ENCODE measurements around the gene CDKL2. TPM values are rescaled to one million over a fixed set of nuclear protein-coding genes. Genes with fewer than 3 reads are reported as not detected.

The CDKL2 gene
- total RNA-seq, 2 donors from 2014 or later = 0.37 to 1.3 TPM

DNA sequence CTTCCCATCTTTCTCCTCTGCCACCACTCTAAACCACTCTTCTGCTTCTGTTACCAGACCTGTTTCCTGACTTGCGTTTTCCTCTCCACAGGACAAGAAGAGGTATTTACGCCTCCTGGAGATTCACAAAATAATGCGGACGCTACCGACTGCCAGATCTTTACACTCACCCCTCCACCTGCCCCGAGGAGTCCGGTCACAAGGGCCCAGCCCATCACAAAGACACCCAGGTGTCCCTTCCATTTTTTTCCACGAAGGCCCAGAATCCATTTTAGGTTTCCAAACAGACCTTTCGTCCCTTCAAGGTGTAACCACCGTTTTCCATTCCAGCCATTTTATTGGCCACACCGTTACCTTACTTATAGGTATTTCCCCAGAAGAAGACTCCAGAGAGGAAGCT lies 66.3 kb downstream of the CDKL2 start:
- Mint-ChIP-seq H3K4me1 (peaks cover 4% of the 10 kb centered on the region), H3K4me3 (no peak overlapping the region), H3K9me3 (peaks cover 16% of the 10 kb centered on the region), H3K27me3 (ENCODE audit: insufficient read depth) (no peaks in the 10 kb centered on the region), H3K36me3 (ENCODE audit: low read depth) (no peaks in the 10 kb centered on the region), H3K27ac (no peak overlapping the region)
- Histone ChIP-seq H3K36me3 (ENCODE audit: control insufficient read depth, insufficient read depth, low read length) (no peaks in the 10 kb centered on the region), H3K4me3 (ENCODE audit: low read length) (no peak overlapping the region), H3K27me3 (ENCODE audit: control insufficient read depth, insufficient read depth, low read length, poor library complexity, severe bottlenecking) (no peaks in the 10 kb centered on the region), H3K27ac (ENCODE audit: low read depth, low read length) (no peak overlapping the region), H3K9me3 (ENCODE audit: control insufficient read depth, low read length) (peaks cover 13% of the 10 kb centered on the region), H3K9ac (ENCODE audit: extremely low read depth, low read length, poor library complexity, severe bottlenecking) (no peak overlapping the region), H3K4me1 (ENCODE audit: control insufficient read depth, insufficient read depth, low read length) (no peaks in the 10 kb centered on the region)
- TF ChIP-seq, protein P1, sequence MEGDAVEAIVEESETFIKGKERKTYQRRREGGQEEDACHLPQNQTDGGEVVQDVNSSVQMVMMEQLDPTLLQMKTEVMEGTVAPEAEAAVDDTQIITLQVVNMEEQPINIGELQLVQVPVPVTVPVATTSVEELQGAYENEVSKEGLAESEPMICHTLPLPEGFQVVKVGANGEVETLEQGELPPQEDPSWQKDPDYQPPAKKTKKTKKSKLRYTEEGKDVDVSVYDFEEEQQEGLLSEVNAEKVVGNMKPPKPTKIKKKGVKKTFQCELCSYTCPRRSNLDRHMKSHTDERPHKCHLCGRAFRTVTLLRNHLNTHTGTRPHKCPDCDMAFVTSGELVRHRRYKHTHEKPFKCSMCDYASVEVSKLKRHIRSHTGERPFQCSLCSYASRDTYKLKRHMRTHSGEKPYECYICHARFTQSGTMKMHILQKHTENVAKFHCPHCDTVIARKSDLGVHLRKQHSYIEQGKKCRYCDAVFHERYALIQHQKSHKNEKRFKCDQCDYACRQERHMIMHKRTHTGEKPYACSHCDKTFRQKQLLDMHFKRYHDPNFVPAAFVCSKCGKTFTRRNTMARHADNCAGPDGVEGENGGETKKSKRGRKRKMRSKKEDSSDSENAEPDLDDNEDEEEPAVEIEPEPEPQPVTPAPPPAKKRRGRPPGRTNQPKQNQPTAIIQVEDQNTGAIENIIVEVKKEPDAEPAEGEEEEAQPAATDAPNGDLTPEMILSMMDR (conservative IDR thresholded peaks at IDR 0.05) = no peak
- no peak for DNase-seq
- 88 to 94% methylated on average over 7 to 11 of the region's 11 CpGs for WGBS, 2 experiments (ENCODE audit: insufficient coverage in 1 of 2, insufficient read length in 1 of 2)

DNA sequence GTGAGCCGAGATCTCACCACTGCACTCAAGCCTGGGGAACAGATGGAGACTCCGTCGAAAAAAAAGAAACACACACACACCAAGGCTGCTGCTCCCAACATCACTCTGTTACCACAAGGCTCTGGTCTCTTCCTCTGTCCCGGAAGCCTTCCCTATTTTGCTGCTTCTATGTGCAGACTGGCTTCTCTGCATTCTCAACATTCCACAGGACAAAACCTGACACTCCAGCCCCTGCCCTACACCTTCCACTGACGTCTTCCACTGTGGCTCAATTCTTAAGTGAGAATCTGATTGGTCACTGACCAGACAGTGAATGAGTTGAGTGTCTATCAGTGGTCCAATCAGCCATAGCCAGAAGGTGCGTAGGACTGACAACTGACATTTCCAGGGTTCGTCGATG lies 68.5 kb downstream of the CDKL2 start:
- no peaks in the 10 kb centered on the region for H3K36me3 Mint-ChIP-seq (ENCODE audit: low read depth)
- no peak overlapping the region for H3K9ac ChIP-seq (ENCODE audit: extremely low read depth, low read length, poor library complexity, severe bottlenecking)
- peaks cover 4% of the 10 kb centered on the region for H3K4me1 Mint-ChIP-seq
- H3K4me3 ChIP-seq (ENCODE audit: low read length) = no peak overlapping the region
- H3K4me3 Mint-ChIP-seq = no peak overlapping the region
- no peaks in the 10 kb centered on the region for H3K4me1 ChIP-seq (ENCODE audit: control insufficient read depth, insufficient read depth, low read length)
- H3K36me3 ChIP-seq (ENCODE audit: control insufficient read depth, insufficient read depth, low read length) = no peaks in the 10 kb centered on the region
- TF ChIP-seq, protein P1 (conservative IDR thresholded peaks at IDR 0.05) = no peak
- no peaks in the 10 kb centered on the region for H3K27me3 Mint-ChIP-seq (ENCODE audit: insufficient read depth)
- H3K27ac Mint-ChIP-seq = no peak overlapping the region
- peak; percentile 71 for DNase-seq
- H3K27me3 ChIP-seq (ENCODE audit: control insufficient read depth, insufficient read depth, low read length, poor library complexity, severe bottlenecking) = no peaks in the 10 kb centered on the region
- H3K9me3 ChIP-seq (ENCODE audit: control insufficient read depth, low read length) = peaks cover under 1% of the 10 kb centered on the region
- H3K27ac ChIP-seq (ENCODE audit: low read depth, low read length) = no peak overlapping the region
- 76 to 86% methylated on average over 6 to 8 of the region's 8 CpGs for WGBS, 2 experiments (ENCODE audit: insufficient coverage in 1 of 2, insufficient read length in 1 of 2)
- H3K9me3 Mint-ChIP-seq = peaks cover 3% of the 10 kb centered on the region

DNA sequence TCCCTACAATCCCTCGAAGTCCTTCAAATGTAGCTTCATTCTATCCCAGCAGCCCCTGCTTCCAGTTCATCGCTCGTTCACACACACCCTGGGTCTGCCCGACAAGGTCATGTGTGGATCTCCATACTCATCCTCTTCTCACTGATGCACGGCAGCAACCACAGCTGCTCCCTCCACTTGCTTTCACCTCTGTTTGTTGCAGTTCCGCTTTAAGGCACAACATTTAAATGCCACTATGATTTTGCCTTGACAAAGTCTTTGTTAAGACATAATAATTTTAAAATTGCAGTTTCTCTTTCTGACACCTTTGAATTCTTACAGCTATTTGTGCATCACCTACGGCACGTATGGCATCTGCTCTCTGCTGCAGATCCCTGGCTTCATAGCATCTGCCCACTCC lies 72.6 kb downstream of the CDKL2 start:
- Histone ChIP-seq H3K9me3 (ENCODE audit: control insufficient read depth, low read length) (no peaks in the 10 kb centered on the region), H3K4me1 (ENCODE audit: control insufficient read depth, insufficient read depth, low read length) (no peaks in the 10 kb centered on the region), H3K9ac (ENCODE audit: extremely low read depth, low read length, poor library complexity, severe bottlenecking) (no peak overlapping the region), H3K36me3 (ENCODE audit: control insufficient read depth, insufficient read depth, low read length) (no peaks in the 10 kb centered on the region), H3K27ac (ENCODE audit: low read depth, low read length) (no peak overlapping the region), H3K4me3 (ENCODE audit: low read length) (no peak overlapping the region), H3K27me3 (ENCODE audit: control insufficient read depth, insufficient read depth, low read length, poor library complexity, severe bottlenecking) (no peaks in the 10 kb centered on the region)
- Mint-ChIP-seq H3K27me3 (ENCODE audit: insufficient read depth) (no peaks in the 10 kb centered on the region), H3K4me3 (no peak overlapping the region), H3K4me1 (peaks cover 4% of the 10 kb centered on the region), H3K27ac (no peak overlapping the region), H3K9me3 (no peaks in the 10 kb centered on the region), H3K36me3 (ENCODE audit: low read depth) (no peaks in the 10 kb centered on the region)
- no peak for DNase-seq
- WGBS, 2 experiments (ENCODE audit: insufficient coverage in 1 of 2, insufficient read length in 1 of 2) = 82 to 84% methylated on average over 7 to 8 of the region's 8 CpGs
- TF ChIP-seq, protein P1 (conservative IDR thresholded peaks at IDR 0.05) = no peak

Measured in endodermal cell (in vitro differentiated cells).